ENCODE results near the gene RADIL. TPM values are rescaled to one million over a fixed set of nuclear protein-coding genes. Genes with fewer than 3 reads are reported as not detected.

RADIL gene
- total RNA-seq, 4 donors from 2014 or later: 4.4 to 11.4 (median 8.8) TPM

DNA sequence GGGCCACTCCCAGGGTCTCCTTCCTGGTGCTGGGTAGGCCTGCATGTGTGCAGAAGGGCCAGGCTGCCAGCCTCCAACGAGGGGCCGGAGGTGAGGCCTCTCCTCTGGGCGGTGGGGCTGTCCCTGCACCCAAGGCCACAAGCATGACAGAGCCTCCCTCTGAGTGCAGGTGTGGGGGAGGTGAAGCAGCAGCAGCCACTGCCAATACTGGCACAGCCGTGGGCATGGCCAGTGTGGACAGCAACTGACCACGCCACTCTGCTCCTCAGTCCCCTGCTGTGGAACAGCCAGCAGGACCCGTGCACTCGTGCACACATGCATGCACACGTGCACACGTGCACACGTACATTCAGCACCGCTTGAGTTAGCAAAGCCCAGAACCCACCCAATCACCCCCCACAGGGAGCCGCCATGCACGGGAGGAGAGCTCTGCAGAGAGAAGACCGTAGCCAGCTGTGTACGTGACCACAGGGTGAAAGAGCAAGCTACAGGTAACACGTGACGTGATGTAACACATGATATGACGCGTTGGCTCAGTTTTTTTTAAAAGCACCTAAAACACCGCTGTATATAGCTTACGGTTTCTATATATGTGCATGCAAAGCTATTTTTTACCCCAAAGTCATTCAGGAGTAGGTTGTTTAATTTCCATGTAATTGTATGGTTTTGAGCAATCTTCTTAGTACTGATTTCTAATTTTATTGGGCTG, 44.7 kb downstream of the RADIL start:
- 87 to 93% methylated on average over 10 to 11 of the region's 21 CpGs for WGBS, 2 donors (ENCODE audit: low coverage in 1 of 2)

DNA sequence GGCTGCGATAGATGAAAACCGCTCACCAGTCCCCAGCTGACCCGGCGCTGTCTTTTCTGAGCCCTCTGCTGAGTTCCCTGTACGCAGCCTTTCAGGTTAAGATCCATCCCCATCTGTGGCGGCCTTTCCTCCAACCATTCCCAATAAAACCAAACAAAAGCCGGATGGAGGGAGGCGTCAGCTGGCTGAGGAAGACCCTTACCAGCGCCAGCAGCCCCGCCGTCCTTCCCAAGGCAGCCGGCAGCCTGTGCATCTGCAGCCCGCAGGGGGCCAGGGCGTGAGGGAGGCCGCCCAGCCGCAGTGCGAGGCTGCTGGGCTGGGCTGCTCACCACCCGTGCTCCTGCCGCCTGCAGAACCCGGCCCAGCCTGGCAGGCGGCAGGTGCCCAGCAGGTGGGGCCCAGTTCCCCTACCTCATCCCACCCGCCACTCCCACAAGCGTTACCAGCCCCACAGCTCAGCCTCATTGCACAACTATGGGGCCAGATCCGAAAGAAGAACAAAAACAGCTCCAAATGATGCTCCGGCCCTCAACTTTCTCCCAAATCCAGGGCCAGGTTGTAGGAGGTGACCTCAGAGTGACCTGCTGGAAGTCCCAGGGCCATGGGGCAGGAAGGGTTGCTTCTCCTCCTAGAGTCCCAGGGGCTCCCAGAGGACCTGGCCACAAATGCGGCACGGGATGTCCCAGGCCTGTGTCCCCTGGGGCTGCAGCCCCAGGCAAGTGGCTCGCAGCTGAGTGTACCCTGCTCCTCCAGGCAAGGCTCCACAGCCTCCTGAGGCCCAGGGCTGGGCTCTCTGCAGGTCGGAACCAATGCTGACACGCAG, 45.5 kb downstream of the RADIL start:
- Histone ChIP-seq H3K36me3 (peaks cover 0 to 25% of the 10 kb centered on the region in 2 donors), H3K27me3 (no peaks in the 10 kb centered on the region), H3K4me1 (peaks cover 0 to 6% (median 0%) of the 10 kb centered on the region in 3 donors), H3K27ac (no peak overlapping the region), H3K9me3 (no peaks in the 10 kb centered on the region), H3K4me3 (no peak overlapping the region)
- WGBS, 2 donors (ENCODE audit: low coverage in 1 of 2): 47% methylated on average over 3 of the region's 30 CpGs; no CpG with 5 or more reads in 1 of the 2 donors
- TF ChIP-seq EP300 (IDR thresholded peaks at IDR 0.05): no peak
- TF ChIP-seq, protein P1, sequence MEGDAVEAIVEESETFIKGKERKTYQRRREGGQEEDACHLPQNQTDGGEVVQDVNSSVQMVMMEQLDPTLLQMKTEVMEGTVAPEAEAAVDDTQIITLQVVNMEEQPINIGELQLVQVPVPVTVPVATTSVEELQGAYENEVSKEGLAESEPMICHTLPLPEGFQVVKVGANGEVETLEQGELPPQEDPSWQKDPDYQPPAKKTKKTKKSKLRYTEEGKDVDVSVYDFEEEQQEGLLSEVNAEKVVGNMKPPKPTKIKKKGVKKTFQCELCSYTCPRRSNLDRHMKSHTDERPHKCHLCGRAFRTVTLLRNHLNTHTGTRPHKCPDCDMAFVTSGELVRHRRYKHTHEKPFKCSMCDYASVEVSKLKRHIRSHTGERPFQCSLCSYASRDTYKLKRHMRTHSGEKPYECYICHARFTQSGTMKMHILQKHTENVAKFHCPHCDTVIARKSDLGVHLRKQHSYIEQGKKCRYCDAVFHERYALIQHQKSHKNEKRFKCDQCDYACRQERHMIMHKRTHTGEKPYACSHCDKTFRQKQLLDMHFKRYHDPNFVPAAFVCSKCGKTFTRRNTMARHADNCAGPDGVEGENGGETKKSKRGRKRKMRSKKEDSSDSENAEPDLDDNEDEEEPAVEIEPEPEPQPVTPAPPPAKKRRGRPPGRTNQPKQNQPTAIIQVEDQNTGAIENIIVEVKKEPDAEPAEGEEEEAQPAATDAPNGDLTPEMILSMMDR (IDR thresholded peaks at IDR 0.05): no peak
- no peak for TF ChIP-seq POLR2A (IDR thresholded peaks at IDR 0.05)
- TF ChIP-seq POLR2AphosphoS5 (IDR thresholded peaks at IDR 0.05): no peak
- no peak for ATAC-seq

More for the DNA sequence above, 44.7 kb downstream of the RADIL start:
- Histone ChIP-seq H3K36me3 (peaks cover 0 to 25% of the 10 kb centered on the region in 2 donors), H3K27me3 (no peaks in the 10 kb centered on the region), H3K4me1 (peaks cover 0 to 6% (median 0%) of the 10 kb centered on the region in 3 donors), H3K27ac (no peak overlapping the region), H3K9me3 (no peaks in the 10 kb centered on the region), H3K4me3 (no peak overlapping the region)
- TF ChIP-seq POLR2A (IDR thresholded peaks at IDR 0.05) (no peak), EP300 (IDR thresholded peaks at IDR 0.05) (no peak), POLR2AphosphoS5 (IDR thresholded peaks at IDR 0.05) (no peak)
- TF ChIP-seq, protein P1 (IDR thresholded peaks at IDR 0.05): no peak
- ATAC-seq: no peak

DNA sequence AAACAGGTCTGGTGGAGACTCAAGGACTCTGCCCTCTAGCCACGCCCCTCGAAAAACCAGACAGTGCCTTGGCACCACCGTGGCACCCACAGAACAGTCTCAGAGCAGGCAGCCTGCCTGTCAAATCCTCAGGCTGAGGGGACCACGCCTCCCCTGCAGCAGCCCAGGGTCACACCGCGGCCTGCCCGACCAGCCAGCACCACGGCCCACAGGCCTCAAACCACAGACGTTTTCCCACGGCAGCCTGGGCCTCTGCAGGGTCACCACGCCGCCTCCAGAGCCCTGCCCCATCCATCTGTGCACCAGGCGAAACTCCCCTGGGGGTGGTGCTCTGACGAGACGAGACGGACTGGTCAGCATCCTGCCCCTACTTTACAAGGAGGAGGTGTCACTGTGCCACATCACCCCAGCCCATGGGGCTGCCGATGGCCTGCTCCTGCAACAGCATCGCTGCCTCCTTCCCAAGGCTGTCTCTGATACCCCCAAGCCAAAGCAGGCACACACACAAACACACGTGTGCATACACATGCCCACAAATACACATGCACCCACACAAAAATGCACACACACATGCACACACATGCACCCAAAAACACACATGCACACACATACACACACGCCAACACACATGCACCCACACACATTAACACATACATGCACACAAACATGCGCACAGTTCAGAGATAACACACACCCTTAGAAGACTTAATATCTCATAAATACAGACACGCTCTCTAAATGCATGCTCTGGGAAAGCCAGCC, 46.3 kb downstream of the RADIL start:
- WGBS, 2 donors (ENCODE audit: low coverage in 1 of 2): 79% methylated on average over 5 of the region's 22 CpGs; no CpG with 5 or more reads in 1 of the 2 donors
- Histone ChIP-seq H3K4me3 (no peak overlapping the region), H3K27me3 (no peaks in the 10 kb centered on the region), H3K9me3 (no peaks in the 10 kb centered on the region), H3K36me3 (peaks cover 0 to 25% of the 10 kb centered on the region in 2 donors), H3K4me1 (peaks cover 0 to 6% (median 0%) of the 10 kb centered on the region in 3 donors), H3K27ac (no peak overlapping the region)
- TF ChIP-seq POLR2AphosphoS5 (IDR thresholded peaks at IDR 0.05) (no peak), POLR2A (IDR thresholded peaks at IDR 0.05) (no peak), EP300 (IDR thresholded peaks at IDR 0.05) (no peak)
- TF ChIP-seq, protein P1 (IDR thresholded peaks at IDR 0.05): no peak
- no peak for ATAC-seq

DNA sequence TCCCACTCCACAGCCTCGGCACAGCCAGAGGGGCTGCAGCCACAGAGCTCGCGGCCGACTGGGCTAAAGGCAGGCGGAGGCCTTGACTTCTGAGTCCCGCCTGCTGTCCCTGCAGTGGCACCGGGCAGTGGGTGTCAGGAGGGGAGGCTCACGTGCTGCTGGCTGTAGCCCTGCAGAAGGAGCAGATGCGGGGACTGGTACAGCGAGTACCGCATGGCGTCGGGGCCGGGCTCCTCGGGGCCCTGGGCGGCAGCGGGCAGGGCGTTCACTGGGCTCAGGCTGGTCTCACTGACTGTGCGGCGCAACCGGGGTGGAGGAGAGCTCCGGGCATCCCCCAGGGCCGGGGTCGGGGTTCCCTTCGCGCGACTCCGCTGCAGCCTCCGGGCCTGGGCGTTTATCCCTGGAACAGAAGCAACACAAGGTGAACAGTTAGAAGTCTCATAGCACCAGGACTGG, 47.3 kb downstream of the RADIL start:
- no peak overlapping the region for H3K4me3 ChIP-seq
- H3K27me3 ChIP-seq: no peaks in the 10 kb centered on the region
- ATAC-seq: no peak
- H3K9me3 ChIP-seq: no peaks in the 10 kb centered on the region
- H3K36me3 ChIP-seq: peaks cover 0 to 29% of the 10 kb centered on the region in 2 donors
- TF ChIP-seq POLR2AphosphoS5 (IDR thresholded peaks at IDR 0.05): no peak
- TF ChIP-seq, protein P1 (IDR thresholded peaks at IDR 0.05): no peak
- no peak overlapping the region for H3K27ac ChIP-seq
- peaks cover 0 to 6% (median 0%) of the 10 kb centered on the region in 3 donors for H3K4me1 ChIP-seq
- no CpG with 5 or more reads among the region's 30 CpGs for WGBS, 2 donors (ENCODE audit: low coverage in 1 of 2)

Measured in gastroesophageal sphincter (tissue), 4 donors.